Nephron progenitor cell (in vitro differentiated cells): Measurements from ENCODE around the gene SLC2A10.
"Not testable (repeated sequence)": the region's sequence is repeated elsewhere in the genome, so short reads cannot be mapped to it uniquely, and the experiment has no call there.

Experiments used
- DNase-seq: peaks from one replicate; pipeline ENCODE4 v3.0.0; 2021
- H3K27ac Mint-ChIP-seq: 2 replicates; pipeline ENCODE4 v1.8.0; 2021; ENCODE audit warnings: mild to moderate bottlenecking, moderate library complexity, mixed read lengths
- H3K27me3 Mint-ChIP-seq: 2 replicates; pipeline ENCODE4 v1.8.0; 2021; ENCODE audit warnings: mild to moderate bottlenecking, low read depth, mixed read lengths; ENCODE audit not compliant: poor library complexity
- H3K36me3 Mint-ChIP-seq: 2 replicates; pipeline ENCODE4 v1.8.0; 2021; ENCODE audit warnings: low read depth, mixed read lengths
- H3K4me1 Mint-ChIP-seq: 2 replicates; pipeline ENCODE4 v1.8.0; 2021; ENCODE audit warnings: mixed read lengths
- H3K4me3 Mint-ChIP-seq: 2 replicates; pipeline ENCODE4 v1.8.0; 2021; ENCODE audit warnings: mild to moderate bottlenecking, moderate library complexity, mixed read lengths
- H3K9me3 Mint-ChIP-seq: 2 replicates; pipeline ENCODE4 v1.8.0; 2021; ENCODE audit warnings: mild to moderate bottlenecking, moderate library complexity, mixed read lengths
- CTCF ChIP-seq: fragments of 200-600 bp; sonication (generic); IDR thresholded peaks from 2 replicates; pipeline ENCODE4 v1.5.0; 2021; ENCODE audit warnings: antibody characterized with exemption

The SLC2A10 gene

DNA sequence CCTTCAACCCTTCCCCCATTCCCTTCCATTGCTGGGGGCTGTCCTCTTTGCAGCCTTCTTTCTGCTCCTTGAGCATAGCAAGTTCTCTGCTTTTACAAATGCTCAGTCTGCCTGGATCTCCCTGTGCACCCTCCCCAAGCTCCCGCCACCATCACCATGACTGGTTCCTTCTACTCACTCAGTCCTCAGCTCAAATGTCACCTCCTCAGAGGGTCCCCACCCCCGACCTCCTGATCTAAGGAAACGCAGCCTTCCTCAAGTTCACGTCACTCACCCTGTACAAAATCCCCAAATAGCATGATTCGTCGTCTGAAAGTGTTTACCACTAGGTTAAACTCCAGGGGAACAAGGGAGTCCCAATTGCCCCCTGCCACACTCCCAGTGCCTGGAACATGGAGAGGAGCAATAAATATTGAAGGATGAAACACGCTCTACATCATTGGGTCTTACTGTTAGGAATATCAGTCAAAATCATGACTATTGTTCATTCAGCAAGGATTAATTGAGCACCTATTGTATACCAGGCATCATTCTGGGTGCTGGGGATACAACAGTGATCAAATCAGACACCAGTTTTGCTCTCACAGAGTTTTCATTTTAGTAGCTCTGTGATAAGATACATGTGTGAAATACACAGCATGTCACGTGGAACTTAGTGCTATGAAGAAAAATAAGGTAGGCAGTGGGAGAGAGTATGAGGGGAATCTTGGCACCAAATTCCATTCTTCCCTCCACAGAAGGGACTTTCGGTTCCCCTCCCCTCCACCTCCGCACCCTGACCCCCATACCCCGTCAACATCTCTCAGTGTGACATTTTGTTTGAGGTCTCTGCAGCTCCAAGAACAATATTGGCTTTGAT, 35.8 kb upstream of the SLC2A10 start:
- no peak for DNase-seq
- Mint-ChIP-seq H3K4me1 (peaks cover 33% of the 10 kb centered on the region), H3K36me3 (peaks cover 43% of the 10 kb centered on the region), H3K9me3 (peaks cover 16% of the 10 kb centered on the region), H3K27ac (no peak overlapping the region), H3K4me3 (no peak overlapping the region), H3K27me3 (peaks cover 8% of the 10 kb centered on the region)
- no peak for TF ChIP-seq CTCF

- DNase-seq = no peak
- H3K9me3 Mint-ChIP-seq = peaks cover 16% of the 10 kb centered on the region
- H3K27ac Mint-ChIP-seq = no peak overlapping the region
- H3K4me3 Mint-ChIP-seq = no peak overlapping the region
- TF ChIP-seq CTCF = no peak
- H3K4me1 Mint-ChIP-seq = peaks cover 33% of the 10 kb centered on the region
- peaks cover 44% of the 10 kb centered on the region for H3K36me3 Mint-ChIP-seq
- H3K27me3 Mint-ChIP-seq = peaks cover 11% of the 10 kb centered on the region
Observed at GRCh38 chr20:46674253-46675083, 35.0 kb upstream of the SLC2A10 start.

DNA sequence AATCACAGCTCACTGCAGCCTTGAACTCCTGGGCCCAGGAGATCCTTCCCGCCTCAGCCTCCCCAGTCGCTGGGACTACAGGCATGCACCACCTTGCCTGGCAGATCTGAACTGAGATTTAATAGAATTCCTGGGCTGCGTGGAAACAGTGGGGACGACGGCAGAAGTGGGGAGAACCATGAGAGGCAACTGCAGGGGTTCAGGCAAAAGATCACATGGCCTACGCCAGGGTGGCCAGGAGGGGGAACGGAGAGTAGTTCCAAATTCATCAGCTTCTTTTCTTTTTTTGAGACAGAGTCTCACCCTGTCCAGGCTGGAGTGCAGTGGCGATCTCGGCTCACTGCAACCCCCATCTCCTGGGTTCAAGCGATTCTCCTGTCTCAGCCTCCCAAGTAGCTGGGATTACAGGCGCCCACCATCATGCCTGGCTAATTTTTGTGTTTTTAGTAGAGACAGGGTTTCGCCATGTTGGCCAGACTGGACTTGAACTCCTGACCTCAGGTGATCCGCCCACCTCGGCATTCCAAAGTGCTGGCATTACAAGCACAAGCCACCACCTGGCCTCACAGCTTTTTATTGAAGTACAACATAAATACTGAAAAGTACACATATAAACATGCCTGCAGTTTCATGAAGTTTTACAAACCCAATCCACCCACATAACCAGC, 32.7 kb upstream of the SLC2A10 start:
- H3K36me3 Mint-ChIP-seq = peaks cover 32% of the 10 kb centered on the region
- peaks cover 11% of the 10 kb centered on the region for H3K27me3 Mint-ChIP-seq
- H3K27ac Mint-ChIP-seq, H3K9me3 Mint-ChIP-seq, DNase-seq, H3K4me3 Mint-ChIP-seq: not testable (repeated sequence)
- peaks cover 39% of the 10 kb centered on the region for H3K4me1 Mint-ChIP-seq

GRCh38 chr20:46677608-46678007, 31.8 kb upstream of the SLC2A10 start:
- TF ChIP-seq CTCF = no peak
- no peaks in the 10 kb centered on the region for H3K9me3 Mint-ChIP-seq
- H3K4me1 Mint-ChIP-seq = peaks cover 44% of the 10 kb centered on the region
- H3K27ac Mint-ChIP-seq = no peak overlapping the region
- DNase-seq = no peak
- H3K4me3 Mint-ChIP-seq = no peak overlapping the region
- H3K27me3 Mint-ChIP-seq = peaks cover 11% of the 10 kb centered on the region
- H3K36me3 Mint-ChIP-seq = peaks cover 31% of the 10 kb centered on the region

DNA sequence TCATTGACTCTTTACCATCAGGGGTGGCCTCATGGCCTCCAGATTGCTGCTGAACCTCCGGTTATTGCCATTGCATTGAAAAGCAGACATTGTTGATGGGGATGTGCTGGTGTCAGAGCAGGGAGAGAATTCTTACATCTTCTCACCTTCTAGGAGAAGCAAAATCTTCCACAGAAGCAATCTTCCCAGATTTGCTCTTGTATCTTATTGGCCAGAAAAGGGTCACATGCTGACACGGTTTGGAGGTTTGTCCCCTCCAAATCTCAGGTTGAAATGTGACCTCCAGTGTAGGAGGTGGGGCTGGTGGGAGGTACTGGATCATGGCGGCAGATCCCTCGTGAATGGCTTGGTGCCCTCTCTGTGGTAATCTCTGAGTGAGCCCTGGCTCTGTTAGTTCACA, 30.9 kb upstream of the SLC2A10 start:
- Mint-ChIP-seq H3K27me3 (peaks cover 11% of the 10 kb centered on the region), H3K4me1 (peaks cover 50% of the 10 kb centered on the region), H3K36me3 (peaks cover 25% of the 10 kb centered on the region), H3K4me3 (no peak overlapping the region), H3K27ac (no peak overlapping the region), H3K9me3 (no peaks in the 10 kb centered on the region)
- no peak for DNase-seq
- TF ChIP-seq CTCF = no peak

DNA sequence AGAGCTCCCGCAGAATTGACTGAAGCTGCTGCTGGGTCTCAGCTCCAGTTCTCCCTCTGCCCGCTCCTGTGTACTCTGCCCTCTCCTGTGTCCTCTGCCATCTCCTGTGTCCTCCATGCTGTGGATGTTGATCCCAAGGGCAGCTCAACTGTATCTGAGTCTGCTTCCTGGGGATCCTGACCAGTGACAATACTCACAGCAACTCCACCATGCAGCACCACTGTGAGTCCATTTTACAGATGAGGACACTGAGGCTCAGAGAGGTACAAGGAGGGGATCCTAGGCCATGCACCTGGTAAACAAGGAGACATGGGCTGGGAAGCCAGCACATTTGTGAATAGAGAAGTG, 28.8 kb upstream of the SLC2A10 start:
- peaks cover 43% of the 10 kb centered on the region for H3K4me1 Mint-ChIP-seq
- H3K4me3 Mint-ChIP-seq = no peak overlapping the region
- H3K27ac Mint-ChIP-seq = no peak overlapping the region
- DNase-seq = no peak
- peaks cover 3% of the 10 kb centered on the region for H3K27me3 Mint-ChIP-seq
- no peak for TF ChIP-seq CTCF
- H3K9me3 Mint-ChIP-seq = peaks cover 4% of the 10 kb centered on the region
- H3K36me3 Mint-ChIP-seq = peaks cover 36% of the 10 kb centered on the region
